Activated B cell treated with CpG ODN at 0.5 μM for 24 hours (primary cell): ENCODE data around the gene ENGASE. TPM values are rescaled to one million over a fixed set of nuclear protein-coding genes. Genes with fewer than 3 reads are reported as not detected.

ENCODE experiments used
- ATAC-seq: fragments of 200-7000 bp; cut with Tn5 transposase; one replicate; pipeline ENCODE4 v1.10.0; 2021; ENCODE audit warnings: low read depth, mild to moderate bottlenecking, moderate library complexity
- CTCF ChIA-PET: fragments of 350-600 bp; sonication (Branson Sonifier 250); formaldehyde crosslinking; loops from one replicate; lab custom pipeline; 2021; ENCODE audit warnings: antibody characterized with exemption; lab: Charles Lee
- POLR2A ChIA-PET: fragments of 350-600 bp; sonication (Branson Sonifier 250); formaldehyde crosslinking; loops from one replicate; lab custom pipeline; 2021; ENCODE audit warnings: antibody characterized with exemption; lab: Charles Lee
- DNase-seq: peaks from one replicate; pipeline ENCODE4 v3.0.0; 2022
- H3K27ac Mint-ChIP-seq: one replicate; pipeline ENCODE4 v1.8.0; 2020; ENCODE audit warnings: mixed read lengths
- H3K27me3 Mint-ChIP-seq: one replicate; pipeline ENCODE4 v1.8.0; 2021; ENCODE audit warnings: mixed read lengths
- H3K36me3 Mint-ChIP-seq: one replicate; pipeline ENCODE4 v1.8.0; 2021; ENCODE audit warnings: low read depth, mixed read lengths
- H3K4me1 Mint-ChIP-seq: one replicate; pipeline ENCODE4 v1.8.0; 2021; ENCODE audit warnings: mixed read lengths
- H3K4me3 Mint-ChIP-seq: one replicate; pipeline ENCODE4 v1.8.0; 2020; ENCODE audit warnings: mild to moderate bottlenecking, mixed read lengths
- H3K9me3 Mint-ChIP-seq: one replicate; pipeline ENCODE4 v1.8.0; 2020; ENCODE audit warnings: mixed read lengths
- intact Hi-C: fragments of 100-400 bp; cut with micrococcal nuclease; formaldehyde crosslinking; loops from one replicate; pipeline ENCODE4 v1.15.1; 2024
- total RNA-seq: library from RNA; stranded (reverse); gene quantifications from 2 replicates; pipeline ENCODE4 v1.2.3, GENCODE V29; 2022
- TF ChIP-seq, protein P1 (sequence below): fragments of 200-600 bp; IDR thresholded peaks from one replicate; pipeline ENCODE4 v1.8.0; 2022; ENCODE audit warnings: antibody characterized with exemption, mild to moderate bottlenecking

The ENGASE gene
- total RNA-seq, 1 donor from 2014 or later: 60.1 TPM

GRCh38 chr17:79050551-79050950 is 24.1 kb upstream of the ENGASE start:
- no peak overlapping the region for H3K27ac Mint-ChIP-seq
- TF ChIP-seq, protein P1, sequence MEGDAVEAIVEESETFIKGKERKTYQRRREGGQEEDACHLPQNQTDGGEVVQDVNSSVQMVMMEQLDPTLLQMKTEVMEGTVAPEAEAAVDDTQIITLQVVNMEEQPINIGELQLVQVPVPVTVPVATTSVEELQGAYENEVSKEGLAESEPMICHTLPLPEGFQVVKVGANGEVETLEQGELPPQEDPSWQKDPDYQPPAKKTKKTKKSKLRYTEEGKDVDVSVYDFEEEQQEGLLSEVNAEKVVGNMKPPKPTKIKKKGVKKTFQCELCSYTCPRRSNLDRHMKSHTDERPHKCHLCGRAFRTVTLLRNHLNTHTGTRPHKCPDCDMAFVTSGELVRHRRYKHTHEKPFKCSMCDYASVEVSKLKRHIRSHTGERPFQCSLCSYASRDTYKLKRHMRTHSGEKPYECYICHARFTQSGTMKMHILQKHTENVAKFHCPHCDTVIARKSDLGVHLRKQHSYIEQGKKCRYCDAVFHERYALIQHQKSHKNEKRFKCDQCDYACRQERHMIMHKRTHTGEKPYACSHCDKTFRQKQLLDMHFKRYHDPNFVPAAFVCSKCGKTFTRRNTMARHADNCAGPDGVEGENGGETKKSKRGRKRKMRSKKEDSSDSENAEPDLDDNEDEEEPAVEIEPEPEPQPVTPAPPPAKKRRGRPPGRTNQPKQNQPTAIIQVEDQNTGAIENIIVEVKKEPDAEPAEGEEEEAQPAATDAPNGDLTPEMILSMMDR: no peak
- ChIA-PET POLR2A (no interaction called here), CTCF (no interaction called here)
- no peak overlapping the region for H3K4me3 Mint-ChIP-seq
- DNase-seq (no peak), ATAC-seq (no peak)
- H3K36me3 Mint-ChIP-seq: no peaks in the 10 kb centered on the region
- intact Hi-C loops: no loop called here
- H3K4me1 Mint-ChIP-seq: no peaks in the 10 kb centered on the region
- peaks cover 10% of the 10 kb centered on the region for H3K9me3 Mint-ChIP-seq
- H3K27me3 Mint-ChIP-seq: peaks cover 27% of the 10 kb centered on the region

GRCh38 chr17:79051306-79051705 is 23.3 kb upstream of the ENGASE start:
- Mint-ChIP-seq H3K4me1 (no peaks in the 10 kb centered on the region), H3K4me3 (no peak overlapping the region), H3K9me3 (peaks cover 10% of the 10 kb centered on the region), H3K36me3 (no peaks in the 10 kb centered on the region), H3K27me3 (peaks cover 20% of the 10 kb centered on the region), H3K27ac (no peak overlapping the region)
- intact Hi-C loops: no loop called here
- TF ChIP-seq, protein P1: no peak
- ChIA-PET CTCF (no interaction called here), POLR2A (no interaction called here)
- DNase-seq: no peak
- no peak for ATAC-seq

GRCh38 chr17:79052131-79052530 is 22.5 kb upstream of the ENGASE start:
- ATAC-seq: no peak
- H3K27ac Mint-ChIP-seq: no peak overlapping the region
- DNase-seq: no peak
- TF ChIP-seq, protein P1: no peak
- peaks cover 20% of the 10 kb centered on the region for H3K27me3 Mint-ChIP-seq
- no peak overlapping the region for H3K4me3 Mint-ChIP-seq
- ChIA-PET POLR2A (no interaction called here), CTCF (no interaction called here)
- H3K36me3 Mint-ChIP-seq: no peaks in the 10 kb centered on the region
- intact Hi-C loops: no loop called here
- no peaks in the 10 kb centered on the region for H3K4me1 Mint-ChIP-seq
- peaks cover 10% of the 10 kb centered on the region for H3K9me3 Mint-ChIP-seq

DNA sequence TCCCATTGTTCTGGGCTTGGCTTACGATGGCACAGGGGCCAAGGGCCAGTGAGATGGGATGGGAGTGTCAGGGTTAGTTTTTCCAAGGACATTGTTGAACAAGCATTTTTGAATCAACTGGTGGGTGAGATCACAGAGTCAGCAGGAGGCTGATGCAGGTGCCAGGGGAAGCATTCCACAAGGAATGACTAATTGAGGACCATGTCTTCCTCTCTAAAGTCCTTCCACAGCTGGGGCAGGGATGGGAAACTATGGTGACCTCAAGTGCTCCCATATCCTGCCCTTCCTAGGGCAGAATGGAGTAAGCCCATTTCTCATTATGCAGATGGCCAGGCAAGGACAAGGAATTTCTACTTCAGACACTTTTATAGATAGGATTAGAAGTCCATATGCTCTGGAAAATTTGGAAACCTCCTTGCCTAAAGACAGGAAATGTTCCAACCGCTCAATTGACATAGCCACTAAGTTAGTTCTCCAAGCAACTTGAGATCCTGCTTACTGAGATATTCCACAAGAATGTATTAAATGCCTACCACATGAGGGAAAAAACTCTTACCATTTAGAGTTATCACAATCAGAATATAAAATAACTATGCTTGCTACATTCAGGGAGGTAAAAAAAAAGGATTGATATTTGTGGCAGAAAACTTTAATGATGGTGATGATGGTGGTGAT is 21.2 kb upstream of the ENGASE start:
- ChIA-PET POLR2A (no interaction called here), CTCF (no interaction called here)
- Mint-ChIP-seq H3K4me3 (no peak overlapping the region), H3K36me3 (no peaks in the 10 kb centered on the region), H3K27me3 (peaks cover 25% of the 10 kb centered on the region), H3K4me1 (no peaks in the 10 kb centered on the region), H3K27ac (no peak overlapping the region), H3K9me3 (peaks cover 15% of the 10 kb centered on the region)
- TF ChIP-seq, protein P1: no peak
- no peak for ATAC-seq
- no peak for DNase-seq
- intact Hi-C loops: no loop called here

DNA sequence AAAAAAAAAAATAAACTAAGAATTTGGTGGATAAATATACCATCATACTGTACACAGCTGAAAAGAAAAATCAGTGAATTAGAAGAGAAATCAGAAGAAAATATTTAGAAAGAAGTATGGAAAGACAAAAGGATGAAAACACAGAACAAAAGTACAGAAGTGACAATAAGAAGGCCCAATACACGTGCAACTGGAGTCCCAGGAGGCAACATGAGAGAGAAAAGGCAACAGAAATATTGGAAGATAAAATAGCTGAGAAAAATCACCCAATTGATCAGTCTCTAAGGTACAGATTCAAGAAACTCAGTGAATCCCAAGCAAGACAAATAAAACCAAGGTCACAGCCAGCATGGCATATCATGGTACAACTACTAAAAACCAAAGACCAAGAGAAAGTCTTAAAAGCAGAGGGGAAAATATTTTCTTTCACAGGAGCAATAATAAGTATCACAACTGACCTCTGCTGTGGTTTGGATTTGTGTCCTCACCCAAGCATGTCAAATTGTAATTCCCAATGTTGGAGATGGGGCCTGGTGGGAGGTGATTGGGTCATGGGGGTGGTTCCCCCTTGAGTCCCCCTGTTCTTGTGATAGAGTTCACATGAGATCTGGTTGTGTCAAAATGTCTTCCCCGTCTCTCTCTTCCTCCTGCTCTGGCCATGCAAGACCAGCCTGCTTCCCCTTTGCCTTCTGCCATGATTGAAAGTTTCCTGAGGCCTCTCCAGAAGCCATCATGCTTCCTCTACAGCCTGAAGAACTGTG is 20.2 kb upstream of the ENGASE start:
- TF ChIP-seq, protein P1: no peak

More for the DNA sequence above, 20.2 kb upstream of the ENGASE start:
- Mint-ChIP-seq H3K36me3 (no peaks in the 10 kb centered on the region), H3K27me3 (peaks cover 23% of the 10 kb centered on the region), H3K4me1 (peaks cover 1% of the 10 kb centered on the region), H3K9me3 (peaks cover 15% of the 10 kb centered on the region), H3K27ac (no peak overlapping the region), H3K4me3 (no peak overlapping the region)
- intact Hi-C loops: no loop called here
- ATAC-seq (no peak), DNase-seq (no peak)
- CTCF ChIA-PET: no interaction called here
- POLR2A ChIA-PET: no interaction called here
